Measurements from ENCODE around the gene CHAF1B.
"Not testable (repeated sequence)": the region's sequence is repeated elsewhere in the genome, so short reads cannot be mapped to it uniquely, and the experiment has no call there.

CHAF1B gene

DNA sequence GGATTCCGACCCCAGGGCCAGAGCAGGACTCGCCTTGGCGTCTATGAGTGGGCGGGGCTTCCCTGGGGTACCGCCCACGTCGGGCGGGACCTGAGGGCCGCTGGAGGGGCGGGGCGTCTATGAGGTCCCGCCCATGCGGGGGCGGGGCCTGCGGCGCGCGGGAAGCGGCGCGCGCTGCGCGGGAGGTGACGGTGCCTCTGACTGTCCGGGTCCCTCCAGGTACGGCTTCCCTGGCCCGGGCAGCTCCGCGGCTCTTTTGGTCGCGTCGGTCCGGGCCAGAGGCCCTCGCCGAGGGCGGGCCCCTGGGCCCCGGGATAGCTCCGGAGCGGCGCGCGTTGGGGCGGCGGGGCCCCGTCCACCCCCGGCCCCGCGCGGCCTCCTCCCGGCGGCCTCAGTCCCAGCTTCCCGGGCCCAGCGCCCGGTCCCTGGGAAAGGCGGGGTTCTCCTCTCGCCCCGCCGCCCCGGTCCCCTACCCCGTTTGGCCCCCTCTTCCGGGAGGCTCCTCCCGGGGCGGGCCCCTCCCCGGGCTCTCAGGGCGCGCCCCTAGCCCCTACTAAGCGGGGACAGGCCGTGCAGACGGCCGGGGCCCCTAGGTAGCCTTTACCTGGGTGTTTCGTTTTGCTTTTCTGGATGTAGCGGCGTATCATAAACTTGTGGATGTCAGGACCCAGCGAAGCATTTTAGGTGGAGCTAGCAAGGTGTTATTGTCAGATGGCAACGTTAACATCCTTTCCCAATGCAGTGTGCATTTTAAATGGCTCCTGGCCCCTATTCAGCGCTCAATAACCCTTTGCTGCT lies at the start of gene CHAF1B:
TSS of gene CHAF1B (plus strand) at position 160 of the 798 bp plus-strand sequence. CDS start 745 bp downstream, outside the sequence.
- DNase-seq: peak; percentile 47

DNA sequence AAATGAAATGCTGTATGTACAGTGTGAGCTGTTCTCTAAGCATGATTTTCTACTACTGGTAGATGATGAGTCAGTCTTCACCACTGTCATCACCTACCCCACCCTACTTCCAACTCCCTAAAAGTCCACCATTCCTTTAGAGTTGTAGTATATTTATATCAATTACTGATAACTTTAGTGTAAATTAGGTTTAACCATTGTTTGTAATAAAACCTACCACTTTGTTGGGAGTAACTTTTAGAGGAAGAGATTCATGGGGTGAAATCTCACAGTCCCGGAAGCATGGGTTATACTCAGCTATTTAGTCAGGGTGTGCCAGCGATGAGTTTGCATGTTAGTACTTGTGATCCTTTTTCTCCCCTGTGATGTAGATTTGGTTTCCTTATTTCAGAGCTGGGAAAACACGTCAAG lies 48.1 kb upstream of the CHAF1B start:
- DNase-seq: no peak

DNA sequence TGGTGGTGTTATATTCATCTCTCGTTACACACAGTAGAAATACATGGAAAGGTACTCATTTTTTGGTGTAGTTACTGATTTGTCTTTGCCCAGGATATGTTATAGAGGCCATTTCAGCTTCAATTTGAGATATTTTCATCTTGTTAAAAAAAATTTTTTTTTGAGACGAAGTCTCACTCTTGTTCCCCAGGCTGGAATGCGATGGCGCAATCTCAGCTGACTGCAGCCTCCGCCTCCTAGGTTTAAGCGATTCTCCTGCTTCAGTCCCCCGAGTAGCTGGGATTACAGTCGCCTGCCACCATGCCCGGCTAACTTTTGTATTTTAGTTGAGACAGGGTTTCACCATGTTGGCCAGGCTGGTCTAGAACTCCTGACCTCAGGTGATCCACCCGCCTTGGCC lies 46.2 kb upstream of the CHAF1B start:
- no peak for DNase-seq

DNA sequence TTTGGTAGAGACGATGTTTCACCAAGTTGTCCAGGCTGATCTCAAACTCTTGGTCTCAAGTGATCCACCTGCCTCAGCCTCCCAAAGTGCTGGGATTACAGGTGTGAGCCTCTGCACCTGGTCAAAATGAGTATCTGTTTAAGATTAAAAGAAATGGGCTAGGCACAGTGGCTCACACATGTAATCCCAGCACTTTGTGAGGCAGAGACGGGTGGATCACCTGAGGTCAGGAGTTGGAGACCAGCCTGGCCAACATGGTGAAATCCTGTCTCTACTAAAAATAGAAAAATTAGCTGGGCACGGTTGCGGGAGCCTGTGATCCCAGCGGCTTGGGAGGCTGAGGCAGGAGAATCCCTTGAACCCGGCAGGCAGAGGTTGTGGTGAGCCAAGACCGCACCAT lies 42.6 kb upstream of the CHAF1B start:
- not testable (repeated sequence) for DNase-seq

DNA sequence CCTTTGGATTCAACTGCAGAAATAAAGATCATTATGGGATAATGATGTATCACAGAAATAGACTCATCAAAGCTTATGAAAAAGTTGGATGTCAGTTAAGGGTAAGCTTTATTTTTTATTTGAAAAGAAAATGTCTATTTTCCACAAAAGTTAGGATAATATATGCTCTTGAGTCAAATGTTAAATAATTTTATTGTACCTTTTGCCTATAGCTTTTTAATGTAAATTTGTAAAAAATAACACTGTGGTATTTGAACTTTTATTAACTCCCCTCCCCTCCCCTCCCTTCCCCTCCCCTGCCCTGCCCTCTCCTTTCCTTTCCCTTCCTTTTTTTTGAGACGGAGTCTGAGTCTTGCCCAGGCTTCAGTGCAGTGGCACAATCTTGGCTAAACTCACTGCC lies 40.3 kb upstream of the CHAF1B start:
- DNase-seq: no peak

DNA sequence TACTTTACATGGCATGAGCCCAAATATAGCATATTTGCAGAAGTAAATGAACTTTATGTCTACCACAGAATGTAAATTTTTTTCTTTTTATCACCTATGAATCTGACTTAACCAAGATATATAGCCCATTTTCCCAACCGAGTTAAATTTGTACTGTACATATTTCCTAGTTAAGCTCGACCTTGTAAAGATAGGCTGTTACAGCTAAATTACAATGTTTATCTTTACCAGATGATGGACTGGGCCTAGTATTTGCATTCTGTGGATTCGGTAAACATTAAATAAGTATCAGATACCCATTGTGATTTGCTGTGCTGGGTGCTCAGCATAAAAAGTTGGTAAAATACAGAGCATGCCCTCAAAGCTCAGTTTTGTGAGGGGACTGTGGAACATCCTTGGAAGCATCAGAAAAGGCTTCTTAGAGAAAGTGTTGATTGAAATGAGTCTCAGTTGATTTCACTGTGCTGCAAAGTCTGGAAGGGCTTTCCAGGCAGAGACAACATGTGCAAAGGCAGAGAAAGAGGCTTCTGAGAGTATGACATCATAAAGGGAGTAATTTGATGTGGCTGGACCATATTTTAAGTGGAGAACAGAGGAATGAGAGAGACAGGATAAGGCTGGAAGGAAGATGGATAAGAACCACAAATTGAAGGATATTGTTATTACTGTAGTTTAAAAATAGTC lies 37.8 kb upstream of the CHAF1B start:
- no peak for DNase-seq

DNA sequence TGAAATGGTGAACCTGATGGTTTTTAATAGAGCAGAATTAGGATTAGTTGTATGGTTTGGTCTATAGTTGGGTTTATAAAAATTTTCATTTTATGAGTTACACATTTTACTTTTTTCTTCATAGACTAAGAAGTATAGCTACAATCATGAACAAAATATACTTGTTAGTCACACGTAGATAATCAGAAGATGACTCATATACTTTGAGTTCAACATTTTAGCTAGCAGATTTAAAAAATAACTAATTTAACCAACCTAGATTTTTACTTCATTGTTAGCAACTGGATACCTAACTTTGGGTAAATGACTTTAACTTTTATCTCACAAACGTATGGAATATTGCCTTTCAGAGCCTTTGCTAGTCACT lies 37.2 kb upstream of the CHAF1B start:
- no peak for DNase-seq

DNA sequence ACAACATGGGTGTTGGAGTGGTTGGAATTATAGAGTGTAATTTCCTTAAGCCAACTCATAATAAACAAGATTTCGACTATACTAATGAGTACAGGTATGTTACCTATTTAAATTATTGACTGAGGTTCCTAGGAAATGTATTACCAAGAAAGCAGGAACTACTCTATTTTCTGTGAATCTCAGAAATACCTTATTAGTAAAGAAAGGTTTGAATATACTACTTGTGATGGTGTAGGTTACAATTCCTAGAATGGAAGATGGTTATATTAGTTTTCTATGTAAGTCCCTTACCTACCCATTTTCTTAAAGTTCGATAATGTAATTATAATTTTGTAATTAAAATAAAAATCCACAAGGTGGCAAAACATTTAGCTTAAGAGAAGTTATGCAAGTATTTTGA lies 35.9 kb upstream of the CHAF1B start:
- DNase-seq: no peak

DNA sequence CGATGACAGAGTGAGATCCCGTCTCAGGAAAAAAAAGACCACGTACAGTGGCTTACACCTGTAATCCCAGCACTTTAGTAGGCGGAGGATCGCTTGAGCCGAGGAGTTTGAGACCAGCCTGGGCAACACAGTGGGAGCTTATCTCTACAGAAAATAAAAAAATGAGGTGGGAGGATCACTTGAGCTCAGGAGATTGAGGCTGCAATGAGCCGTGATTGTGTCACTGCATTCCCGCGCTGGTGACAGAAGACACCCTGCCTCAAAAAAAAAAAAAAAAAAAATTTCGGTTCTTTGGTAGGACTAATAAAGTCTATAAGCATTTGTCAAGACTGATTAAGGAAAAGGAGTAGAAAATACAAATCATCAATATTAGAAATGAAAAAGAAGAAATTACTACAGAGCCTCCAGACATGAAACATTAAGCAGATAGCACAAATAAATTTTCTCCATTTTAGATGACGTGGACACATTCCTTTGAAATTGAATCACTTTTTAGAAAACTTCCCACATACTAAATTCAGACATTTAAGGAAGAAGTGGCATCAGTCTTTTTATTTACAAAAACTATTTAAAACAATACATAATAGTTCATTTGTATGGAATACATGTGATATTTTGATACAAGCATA lies 34.8 kb upstream of the CHAF1B start:
- no peak for DNase-seq

DNA sequence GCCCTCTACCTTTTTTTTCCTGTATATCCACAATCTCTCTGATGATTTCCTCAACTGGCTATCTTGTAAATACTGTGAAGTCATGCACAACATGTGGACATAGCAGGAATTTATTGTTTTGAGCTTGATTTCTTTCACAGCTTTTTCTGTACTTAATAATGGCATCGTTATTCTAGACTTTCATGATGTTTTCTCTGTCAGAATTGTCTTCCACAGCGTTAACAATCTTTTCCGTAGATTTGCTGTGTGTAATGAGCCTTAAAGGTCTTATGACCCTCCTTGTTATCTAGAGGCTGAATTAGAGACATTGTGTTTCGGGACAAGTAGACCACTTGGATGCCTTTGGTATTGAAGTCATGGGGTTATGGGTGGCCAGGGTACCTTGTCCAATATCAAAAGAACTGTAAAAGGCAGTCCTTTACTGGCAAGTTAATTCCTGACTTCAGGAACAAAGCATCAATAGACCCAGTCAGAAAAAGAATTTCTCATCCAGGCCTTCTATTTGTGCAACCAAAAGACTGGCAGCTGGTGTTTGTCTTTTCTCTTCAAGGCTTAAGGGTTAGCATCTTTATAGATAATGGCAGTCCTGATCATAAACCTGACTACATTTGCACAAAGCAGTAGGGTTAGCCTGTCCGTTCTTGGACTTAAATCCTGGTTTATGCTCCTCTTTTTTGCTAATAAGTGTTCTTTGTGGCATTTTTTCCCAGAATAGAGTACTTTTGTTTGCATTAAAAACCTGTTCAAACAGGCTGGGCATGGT lies 30.1 kb upstream of the CHAF1B start:
- no peak for DNase-seq

DNA sequence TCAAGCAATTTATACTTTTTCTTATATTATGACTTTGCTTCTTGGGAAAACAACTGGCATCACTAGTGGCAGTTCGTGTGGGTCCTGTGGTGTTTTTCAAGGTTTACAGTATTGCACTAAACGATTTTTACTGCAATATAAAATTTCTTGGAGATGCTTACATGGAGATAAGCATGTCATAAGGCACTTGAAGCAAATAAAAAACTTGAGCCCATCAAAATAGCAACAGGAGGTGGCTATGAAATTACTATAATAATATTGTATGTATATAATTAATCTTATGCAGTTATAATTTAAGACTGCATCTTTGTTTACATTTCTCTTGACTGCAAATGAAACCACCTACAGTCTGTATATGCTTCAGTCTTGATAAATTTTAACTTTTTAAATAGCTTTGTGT lies 29.3 kb upstream of the CHAF1B start:
- no peak for DNase-seq

DNA sequence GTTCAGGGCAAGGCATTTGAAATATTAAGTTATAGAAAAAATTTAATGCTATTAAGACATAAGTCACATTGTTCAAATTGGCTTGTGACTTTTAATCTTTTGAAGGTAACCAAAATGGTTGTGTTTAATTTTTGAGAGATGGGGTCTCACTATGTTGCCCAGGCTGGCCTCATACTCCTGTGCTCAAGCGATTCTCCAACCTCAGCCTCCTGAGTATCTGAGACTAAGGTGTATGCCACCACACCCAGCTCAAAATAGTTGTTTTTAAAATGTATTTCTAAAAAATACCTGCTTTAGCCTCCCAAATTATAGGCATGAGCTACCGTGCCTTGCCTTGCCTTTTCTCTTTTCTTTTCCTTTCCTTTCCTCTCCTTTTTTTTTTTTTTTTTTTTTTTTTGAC lies 26.0 kb upstream of the CHAF1B start:
- DNase-seq: no peak

DNA sequence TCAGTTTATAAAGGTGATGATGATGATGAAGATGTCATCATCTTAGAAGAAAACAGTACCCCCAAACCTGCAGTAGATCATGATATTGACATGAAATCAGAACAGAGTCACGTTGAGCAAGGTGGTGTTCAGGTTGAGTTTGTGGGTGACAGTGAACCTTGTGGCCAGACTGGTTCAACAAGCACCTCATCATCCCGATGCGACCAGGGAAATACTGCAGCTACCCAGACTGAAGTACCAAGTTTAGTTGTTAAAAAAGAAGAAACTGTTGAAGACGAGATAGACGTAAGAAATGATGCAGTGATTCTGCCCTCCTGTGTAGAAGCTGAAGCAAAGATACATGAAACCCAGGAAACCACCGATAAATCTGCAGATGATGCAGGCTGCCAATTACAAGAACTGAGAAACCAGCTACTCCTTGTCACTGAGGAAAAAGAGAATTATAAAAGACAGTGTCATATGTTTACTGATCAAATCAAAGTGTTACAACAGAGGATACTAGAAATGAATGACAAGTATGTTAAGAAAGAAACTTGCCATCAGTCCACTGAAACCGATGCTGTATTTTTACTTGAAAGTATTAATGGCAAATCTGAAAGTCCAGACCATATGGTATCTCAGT lies 16.0 kb upstream of the CHAF1B start:
- DNase-seq: no peak

DNA sequence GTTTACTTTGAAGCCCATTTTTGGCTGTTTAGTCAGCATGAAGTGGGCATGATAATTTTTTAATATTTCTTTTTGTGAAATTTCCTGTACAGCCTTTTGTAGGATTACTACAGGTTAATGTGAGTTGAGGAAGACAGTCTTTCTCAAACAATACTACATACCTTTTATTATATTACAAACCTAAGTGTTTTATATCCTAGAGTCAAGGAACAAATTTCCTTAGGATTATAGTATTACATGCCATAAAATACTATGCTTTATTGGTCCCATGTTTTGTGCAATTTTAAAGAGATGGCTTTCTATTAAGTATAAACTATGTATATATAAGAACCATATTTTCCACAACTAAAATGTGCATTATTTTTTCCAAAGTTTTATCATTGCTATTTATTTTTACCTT lies 9.2 kb upstream of the CHAF1B start:
- no peak for DNase-seq

DNA sequence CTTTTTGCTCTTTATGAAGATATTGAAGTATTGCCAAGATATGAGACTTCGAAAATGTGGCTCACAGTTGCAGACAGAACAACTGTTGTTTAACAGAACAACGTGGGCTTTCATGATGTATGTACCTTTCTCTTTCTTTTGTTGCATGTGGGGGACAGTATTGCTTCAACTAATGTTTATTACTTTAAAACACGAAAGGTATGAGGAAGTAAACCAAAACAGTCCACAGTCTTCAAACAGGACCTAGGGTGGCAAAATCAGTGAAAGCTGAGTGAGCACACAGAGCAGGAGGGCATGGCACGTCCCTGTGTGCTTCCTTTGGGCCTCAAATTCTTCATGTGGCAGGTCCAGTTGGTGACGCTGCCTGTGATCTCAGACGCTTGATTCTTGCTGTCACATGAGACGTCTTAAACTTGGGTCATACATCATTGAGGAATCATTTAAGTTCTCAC lies 7.8 kb upstream of the CHAF1B start:
- DNase-seq: peak; percentile 77

DNA sequence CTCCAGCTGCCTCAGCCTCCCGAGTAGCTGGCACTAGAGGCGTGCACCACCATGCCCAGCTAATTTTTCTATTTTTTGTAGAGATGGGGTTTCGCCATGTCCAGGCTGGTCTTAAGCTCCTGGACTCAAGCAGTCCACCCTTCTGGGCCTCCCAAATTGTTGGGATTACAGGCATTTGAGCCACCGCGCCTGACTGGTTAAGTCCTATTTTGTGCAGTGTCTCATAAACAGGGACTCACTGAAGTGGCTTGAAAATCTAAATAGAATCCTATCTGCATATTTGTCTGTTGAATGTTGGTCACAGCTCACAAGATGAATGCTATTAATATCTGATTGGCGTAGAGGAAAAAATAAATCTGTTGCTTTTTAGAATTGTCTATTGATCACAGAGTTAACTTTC lies 5.9 kb upstream of the CHAF1B start:
- DNase-seq: no peak

DNA sequence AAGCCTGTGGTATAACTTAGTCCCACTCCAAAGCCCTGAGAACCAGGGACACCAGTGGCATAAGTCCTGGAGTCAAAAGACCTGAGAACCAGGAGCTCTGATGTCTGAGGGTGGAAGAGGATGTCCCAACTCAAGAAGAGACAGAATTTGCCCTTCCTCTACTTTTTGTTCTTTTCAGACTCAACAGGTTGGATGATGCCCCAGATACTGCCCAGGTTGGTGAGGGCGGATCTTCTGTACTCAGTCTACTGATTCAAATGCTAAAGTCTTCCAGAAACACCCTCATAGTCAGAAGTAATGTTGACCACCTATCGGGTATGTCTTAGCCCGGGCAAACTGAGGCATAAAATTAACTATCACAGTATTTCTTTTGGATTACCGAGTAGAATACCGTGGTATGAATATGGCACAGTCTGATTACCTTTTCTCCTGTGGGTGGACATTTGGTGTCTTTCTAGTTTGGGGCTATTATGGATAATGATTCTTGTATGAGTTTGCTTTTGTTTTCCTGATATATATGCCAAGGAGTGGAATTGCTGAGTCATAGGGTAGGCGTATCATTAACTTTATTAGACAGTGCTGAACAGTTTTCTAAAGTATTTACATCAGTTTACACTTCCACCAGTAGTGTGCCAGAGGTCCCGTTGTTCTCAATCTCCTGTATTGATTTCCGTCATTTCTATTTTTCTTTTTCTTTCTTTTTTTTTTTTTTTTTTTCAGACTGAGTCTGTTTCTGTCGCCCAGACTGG lies 3.2 kb upstream of the CHAF1B start:
- no peak for DNase-seq

DNA sequence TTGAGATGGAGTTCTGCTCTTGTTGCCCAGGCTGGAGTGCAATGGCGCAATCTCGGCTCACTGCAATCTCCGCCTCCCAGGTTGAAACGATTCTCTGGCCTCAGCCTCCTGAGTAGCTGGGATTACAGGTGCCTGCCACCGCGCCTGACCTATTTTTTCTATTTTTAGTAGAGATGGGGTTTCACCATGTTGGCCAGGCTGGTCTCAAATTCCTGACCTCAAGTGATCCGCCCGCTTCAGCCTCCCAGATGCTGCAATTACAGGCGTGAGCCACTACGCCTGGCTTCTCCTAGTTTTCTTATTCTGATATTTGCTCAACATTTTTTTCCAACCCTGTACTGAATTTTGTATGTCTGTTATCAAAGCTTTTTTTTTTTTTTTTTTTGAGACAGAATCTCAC lies 2.5 kb upstream of the CHAF1B start:
- not testable (repeated sequence) for DNase-seq

DNA sequence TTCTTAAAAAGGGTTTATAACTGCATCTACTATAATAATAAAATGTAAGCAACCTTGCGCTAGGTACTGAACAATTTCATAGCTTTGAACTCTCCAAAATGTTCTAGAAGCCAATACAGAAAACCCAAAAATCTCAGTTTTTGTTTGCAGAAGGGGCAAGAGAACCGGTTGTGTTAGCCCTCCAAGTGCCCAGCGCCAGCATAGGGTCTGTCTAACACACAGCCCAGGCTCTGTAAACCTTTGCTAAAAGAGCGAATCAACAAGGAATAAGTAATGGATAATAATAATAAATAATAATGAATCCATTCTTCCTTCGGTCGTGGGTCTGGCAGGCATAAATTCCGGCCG lies 333 bp upstream of the CHAF1B start:
- DNase-seq: no peak

DNA sequence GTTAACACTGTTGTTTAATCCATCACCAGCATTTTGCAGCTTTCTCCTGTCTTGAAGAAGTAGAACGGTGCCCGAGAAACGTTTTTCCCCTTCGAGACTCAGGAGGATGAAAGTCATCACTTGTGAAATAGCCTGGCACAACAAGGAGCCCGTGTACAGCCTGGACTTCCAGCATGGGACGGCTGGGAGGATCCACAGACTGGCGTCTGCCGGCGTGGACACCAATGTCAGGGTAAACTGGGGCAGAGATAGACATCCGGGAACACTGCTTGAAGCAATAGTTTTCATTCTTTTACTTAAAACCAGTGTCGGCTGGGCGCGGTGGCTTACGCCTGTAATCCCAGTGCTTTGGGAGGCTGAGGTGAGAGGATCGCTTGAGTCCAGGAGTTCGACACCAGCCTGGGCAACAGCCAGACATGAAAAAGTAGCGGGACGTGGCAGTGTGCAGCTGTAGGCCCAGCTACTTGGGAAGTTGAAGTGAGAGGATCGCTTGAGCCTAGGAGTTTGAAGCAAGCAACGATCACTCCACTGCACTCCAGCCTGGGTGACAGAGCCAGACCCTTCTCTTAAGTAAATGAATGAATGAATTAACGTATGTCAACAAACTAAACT lies 945 bp downstream of the CHAF1B start:
- no peak for DNase-seq

DNA sequence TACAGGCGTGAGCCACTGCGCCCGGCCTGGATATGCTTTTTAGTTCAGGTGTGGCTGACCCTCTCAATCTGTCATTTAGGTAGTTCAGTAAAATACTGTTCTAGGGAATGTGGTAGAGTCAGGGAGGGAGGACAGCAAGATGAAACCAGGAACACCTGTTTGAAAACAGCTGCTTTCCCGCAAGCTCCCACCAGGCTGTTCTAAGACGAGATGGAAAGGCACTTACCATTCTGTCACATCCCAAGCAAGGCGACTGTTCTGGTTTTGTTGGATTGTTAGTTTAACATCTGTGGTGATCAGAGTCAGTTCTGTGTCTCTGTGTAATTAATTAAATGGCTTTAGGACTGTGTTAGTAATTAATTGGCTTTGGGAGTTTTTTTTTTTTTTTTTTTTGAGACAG lies 2.9 kb downstream of the CHAF1B start:
- DNase-seq: no peak

DNA sequence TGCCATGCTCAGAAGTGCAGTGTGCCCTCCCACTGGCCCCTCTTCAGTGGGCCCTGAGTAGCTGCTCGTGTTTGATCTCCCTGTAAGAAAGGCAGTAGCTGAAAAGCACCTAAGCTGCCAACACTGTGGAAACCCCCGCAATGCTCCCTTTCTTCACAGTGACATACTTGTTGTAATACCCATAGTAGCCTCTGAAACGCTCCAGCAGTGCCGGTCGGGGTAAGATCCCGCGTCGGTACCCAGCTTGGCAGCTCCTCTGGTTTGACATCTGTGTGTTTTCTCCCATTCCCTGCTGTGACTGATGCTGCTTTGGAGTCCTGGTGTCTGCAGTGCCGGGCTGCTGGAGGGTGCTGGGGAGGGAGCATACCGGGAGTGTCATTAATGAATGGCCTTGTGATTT lies 3.6 kb downstream of the CHAF1B start:
- no peak for DNase-seq
